Amniotic stem cell (primary cell): ENCODE data around the gene WDR75.

Experiments
- DNase-seq: peaks from one replicate; lab custom pipeline; 2025; lab: John Stamatoyannopoulos, UW

WDR75 gene

DNA sequence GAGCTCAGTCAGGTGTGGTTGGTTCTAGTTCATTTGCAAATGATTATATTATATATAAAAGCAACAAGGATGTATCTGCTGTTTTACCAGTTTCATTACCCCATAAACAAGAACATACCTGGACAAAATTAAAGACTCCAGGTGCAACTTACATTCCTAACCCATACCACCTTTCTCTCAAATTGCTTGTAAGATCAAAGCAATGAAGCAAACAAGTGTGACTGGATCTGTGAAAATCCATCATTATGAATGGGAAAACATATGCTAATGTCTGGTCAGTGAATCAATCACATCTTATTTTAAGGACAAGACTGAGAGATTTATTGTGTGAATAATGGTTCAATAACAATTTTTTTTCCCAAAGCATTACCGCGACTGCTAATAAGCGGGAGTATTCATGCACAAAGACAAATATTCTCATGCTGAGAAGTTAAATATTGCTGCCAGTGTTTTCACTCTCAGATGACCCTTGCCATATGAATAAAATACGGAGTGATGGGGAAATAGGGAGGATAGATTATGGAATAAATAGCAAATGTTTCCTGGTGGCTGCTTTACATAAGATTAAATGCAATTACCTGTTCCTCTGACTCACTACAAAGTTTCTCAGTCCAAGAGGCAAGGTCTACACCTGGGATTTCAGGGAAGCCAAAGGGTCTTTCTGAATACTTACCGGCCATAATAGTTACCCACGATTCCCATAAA is 59.3 kb downstream of the WDR75 start:
- no peak for DNase-seq

DNA sequence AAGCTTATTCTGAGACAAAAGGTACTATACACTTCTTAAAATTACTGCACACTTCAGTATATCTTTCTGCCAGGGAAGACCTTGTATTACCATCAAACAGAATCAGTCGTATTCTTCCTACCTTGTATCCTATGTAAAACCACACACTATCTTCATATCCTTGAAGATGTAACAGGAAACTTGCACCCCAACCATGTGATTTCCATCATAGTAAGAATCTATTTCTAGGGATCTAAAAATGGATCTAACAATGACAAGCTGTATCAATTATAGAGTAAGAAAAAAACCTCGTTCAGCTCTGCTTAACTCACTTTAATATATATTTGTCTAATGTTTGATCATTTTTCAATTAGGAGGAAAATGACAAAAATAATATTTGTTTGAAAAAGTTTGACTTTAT is 60.2 kb downstream of the WDR75 start:
- no peak for DNase-seq

DNA sequence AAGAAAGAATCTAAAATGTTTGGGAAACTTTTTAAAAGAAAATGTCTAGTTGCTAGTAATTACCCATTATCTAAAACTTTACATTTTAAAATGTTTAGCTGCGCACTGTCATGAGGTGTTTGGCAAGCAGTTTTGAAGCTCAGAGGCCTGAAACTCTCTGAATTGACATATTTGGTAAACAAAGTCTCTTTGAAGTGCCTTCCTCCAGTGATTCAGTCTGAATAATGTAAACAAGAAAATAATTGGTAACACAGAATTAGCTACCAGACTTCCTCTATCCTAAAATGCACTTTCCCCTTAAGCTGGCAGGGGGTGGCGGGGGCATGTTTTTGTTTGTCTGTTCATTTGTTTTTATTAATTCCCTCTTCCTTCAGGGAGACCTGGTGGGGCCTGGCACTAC is 61.4 kb downstream of the WDR75 start:
- no peak for DNase-seq

DNA sequence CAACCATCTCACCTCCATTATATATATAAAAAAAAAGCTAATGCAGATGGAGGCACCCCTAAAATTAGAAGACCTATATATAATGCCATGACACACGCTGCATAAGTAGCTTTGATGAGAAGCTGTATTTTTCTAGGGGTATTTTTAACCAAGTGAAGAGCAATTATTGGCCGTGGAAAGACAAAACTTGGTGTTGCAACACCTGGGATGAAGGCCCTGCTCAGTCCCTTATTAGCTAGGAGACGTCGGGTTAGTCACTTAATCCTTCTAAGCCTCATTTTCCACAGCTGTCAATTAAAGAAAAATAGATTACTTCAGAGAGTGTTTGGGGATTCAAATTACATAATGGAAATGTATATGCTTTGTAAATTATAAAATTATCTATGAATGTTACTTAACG is 63.0 kb downstream of the WDR75 start:
- no peak for DNase-seq

DNA sequence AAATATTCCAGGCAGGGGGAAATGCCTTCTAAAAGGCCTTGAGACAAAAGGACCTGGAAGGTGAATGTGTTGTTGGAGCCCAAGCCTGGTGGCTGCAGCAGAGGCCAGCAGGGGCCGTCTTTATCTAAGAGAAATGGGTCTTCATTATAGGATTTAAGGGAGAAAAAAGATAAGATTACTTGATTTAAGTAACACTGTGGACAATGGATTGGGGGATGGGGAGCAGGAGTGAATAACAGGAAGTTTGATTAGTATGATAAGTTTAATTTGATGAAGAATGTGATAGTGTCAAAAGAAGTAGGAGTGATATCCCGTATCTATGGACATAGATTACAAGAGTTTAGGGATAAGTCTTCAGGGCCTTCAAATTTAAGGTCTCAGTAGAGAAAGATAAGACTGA is 64.2 kb downstream of the WDR75 start:
- DNase-seq = no peak

DNA sequence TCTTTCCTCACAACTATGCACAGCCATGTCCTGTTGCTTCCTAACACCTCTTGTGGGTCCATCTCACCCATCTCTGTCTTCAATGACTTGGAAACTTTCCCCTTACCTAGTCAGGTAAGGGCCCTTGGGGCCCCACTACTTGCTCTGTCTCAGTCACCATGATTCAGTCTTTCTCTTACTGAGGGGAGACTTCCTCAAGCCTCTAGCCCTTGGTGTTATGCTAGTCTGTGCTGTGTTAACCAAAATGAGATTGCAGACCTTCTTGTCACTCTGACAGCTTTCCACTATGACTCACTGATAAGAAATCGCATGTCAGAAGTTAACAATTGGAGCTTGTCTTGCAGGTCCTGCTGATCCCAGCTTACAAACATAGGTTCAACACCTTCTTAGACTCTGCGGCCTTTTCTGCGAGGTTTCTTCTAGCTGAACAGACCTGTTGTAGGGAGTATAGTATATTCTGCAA is 65.3 kb downstream of the WDR75 start:
- no peak for DNase-seq

DNA sequence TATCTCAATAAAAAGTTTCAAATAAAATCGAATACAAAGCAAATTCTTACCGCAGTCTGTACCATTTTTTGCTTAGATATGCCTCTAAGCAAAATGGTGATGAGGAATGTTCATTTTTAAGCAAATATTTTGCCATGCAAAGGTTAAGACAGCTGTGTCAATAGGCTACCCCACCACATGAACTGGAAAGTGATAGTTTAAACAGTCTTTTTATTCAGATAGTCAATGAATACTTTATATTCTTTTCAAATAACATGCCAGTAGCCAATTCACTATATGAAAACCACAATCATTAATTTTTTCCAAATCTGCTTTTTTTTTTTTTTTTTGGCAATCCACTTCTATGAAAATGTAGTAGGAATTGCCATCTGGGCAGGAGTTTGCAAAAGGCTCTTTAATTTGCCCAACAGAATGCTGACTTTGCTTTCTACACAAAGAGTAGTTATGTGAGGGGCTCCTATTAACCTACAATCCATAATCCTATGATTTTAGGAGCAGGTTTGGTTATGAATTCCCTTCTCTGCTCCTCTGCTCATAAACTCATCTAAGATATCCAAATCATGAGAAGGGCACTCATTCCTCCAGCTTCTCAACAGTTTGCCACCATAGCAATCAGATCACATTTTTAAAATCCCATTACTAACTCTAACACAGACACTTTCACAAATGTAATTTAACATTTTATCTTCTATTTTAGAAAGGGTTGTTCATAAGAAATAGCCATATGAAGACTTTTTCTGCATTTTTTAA is 70.1 kb downstream of the WDR75 start:
- no peak for DNase-seq

DNA sequence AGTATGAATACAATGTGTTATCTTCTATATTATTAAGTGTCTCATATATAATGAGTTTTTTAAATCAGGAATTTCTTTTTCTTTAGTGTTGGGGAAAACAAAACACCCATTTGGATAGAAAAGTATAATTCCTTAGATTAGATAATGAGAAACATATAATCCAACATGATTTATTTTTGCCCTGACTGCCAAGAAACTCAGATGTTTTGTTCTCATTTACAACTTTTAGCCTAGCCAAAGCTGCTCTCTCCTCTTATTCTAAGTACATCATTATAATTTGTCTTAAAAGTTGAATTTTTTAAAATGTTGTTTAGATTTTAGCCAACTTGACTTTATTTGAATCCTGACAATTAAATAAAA is 70.7 kb downstream of the WDR75 start:
- DNase-seq = no peak

DNA sequence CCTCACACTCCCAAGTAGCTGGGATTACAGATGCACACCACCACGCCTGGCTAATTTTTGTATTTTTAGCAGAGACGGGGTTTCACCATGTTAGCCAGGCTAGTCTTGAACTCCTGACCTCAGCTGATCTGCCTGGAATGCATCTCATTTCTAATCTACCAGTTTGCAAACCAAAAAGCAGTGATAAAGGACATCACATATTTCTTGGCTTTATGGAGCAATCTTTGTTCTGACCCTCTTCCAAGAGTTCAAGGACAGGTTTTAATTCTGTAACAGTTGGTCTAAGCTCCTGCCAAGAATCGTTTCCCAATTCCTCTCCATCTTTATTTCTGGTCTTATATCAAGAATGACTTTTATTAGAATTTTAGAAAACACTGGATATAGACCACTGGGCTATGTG is 71.6 kb downstream of the WDR75 start:
- no peak for DNase-seq

DNA sequence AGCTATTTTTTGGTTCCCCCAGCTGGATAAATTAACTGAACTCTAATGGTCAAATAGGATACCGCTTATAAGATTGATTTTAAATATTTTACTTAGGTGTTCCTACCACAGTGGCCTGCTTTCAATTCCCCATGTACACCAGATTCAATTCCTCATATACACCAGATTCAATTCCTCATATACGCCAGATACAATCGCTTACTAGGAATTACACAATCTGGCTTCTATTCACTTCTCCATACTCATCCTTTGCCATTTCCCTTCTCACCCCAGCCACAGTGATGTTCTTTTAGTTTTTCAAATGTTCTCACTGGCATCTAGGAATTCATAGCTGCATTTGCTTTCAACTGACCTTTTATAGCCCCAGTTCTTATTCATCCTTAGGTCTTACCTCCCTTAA is 72.8 kb downstream of the WDR75 start:
- no peak for DNase-seq

DNA sequence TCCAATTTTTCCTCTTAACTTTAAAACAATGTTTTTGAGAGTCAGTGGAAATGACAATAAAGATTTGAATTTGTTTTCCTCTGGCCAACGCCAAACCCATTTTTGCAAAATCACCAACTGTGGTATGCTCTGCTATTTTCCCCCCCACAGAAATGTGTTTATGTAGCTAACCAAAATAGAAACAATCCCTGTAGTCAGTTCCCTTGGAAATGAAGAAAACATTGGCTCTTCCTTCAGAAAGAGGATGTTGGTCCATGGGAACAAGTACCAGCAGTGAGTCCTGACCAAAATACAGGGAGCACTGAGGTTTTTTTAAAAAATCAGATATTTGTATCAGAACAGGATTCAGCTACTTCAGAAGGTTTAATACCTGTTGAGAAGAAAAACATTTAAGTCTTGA is 74.0 kb downstream of the WDR75 start:
- no peak for DNase-seq

DNA sequence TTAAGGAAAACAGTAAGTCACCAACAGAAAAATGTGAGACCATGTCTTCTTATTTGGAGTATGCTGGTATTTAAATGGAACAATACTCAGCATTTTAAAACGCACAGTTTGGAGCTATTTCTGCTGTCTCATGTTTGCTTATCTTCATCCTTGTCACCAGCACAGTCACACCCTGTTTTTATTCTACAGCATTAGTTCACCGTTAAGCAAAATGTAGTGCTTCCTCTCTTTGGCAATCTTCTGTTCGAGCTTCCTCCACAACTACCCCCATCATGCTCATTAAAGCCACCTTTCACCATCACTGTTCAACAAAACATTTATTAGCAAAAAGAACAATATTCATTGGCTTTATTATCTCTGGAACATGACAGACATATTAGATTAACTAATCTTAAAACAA is 75.3 kb downstream of the WDR75 start:
- DNase-seq = no peak

DNA sequence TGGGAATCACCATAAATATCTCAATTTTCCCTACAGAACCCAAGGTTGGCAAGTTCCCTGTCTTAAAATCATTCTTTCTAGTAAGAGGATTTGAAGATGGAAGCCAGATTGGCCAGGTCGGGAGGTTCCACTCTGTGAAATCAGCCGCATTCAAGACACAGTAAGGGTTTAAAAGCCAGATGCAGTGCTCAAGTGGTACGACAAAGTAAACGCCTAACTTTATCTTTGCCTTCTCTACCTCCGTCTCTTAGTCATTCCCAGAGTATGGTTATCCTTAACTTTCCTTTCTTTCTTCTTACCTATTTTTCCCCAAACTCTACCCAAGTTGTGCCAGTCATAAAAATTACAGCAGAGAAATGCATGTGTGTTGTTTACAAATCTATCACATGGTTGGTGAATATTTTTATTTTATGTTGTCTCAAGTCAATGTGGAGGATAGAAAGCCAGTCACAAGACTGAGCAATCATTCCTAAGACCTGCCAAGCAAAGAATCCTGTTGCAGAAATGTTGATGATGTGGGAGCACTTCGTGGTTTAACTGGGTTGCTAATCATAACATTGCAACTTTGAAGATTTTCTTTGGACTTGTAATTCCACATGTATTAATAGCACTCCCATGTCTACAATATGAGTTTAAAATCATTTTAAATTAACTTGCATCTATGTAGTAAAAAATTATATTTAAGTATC is 76.7 kb downstream of the WDR75 start:
- no peak for DNase-seq

DNA sequence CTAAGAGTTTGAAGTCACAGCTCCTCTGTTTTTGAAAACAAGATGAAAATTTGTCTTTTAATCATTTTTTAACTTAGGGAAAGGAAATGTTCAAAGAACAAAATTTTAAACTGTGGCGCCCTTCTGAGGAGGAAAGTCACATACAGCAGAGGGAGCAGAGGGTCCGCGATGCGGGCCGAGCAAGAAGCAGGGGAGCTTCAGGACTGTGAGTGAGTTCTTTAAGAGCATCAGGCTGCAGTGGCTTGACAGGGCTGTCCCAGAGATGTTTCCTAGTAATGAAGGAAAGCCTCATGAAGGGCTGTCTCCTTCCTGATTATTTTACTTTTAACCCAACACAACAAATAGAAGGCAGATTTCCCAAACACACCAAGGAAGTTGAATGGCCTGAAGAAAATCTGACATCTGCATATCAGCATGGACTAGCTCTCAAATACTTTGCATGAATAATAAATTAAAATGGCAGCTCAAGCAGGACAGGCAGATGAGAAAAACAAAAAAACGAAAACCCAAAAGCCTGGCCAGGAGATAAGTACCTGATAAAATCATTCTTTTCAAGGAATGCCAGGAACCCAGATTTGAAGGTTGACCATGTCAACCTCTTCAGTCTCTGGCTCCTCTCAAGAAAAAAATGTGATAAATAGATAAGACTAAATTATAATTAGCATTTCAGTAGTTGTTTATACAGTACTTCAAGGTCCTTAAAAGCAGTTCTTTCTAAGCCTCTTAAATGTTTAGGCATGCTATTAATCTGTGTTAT is 78.5 kb downstream of the WDR75 start:
- no peak for DNase-seq

DNA sequence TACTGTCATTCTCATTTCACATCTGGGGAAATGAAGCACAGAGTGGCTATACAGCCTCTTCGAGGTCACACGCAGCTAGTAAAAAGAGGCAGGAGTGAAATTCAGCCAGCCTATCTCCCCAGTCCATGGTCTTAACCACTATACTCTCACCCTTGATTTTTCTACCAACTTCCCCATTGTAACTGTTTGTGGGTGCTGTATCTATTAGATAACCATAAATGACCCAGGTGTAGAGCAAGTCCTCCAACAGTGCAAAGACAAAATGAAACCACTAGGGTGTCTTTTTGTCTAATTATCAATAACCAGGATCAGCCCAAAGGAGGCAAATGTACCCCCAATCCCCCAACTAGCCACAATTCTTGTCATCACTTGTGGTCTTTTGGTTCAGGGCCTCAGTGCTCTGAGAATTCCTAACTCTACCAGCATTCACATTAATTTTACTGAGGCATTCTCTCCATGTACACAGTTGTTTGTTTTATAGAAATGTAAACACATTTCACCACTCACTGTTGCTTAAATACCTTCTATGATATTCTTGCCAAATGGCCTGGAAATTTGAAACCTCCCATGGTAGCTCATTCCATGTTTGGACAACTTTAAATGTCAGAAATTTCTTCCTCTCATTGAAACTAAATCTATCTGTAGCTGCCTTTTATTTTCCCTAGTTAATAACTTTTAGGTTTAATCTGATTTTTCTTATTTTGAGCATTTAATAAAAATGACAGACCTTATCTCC is 80.6 kb downstream of the WDR75 start:
- DNase-seq = no peak

DNA sequence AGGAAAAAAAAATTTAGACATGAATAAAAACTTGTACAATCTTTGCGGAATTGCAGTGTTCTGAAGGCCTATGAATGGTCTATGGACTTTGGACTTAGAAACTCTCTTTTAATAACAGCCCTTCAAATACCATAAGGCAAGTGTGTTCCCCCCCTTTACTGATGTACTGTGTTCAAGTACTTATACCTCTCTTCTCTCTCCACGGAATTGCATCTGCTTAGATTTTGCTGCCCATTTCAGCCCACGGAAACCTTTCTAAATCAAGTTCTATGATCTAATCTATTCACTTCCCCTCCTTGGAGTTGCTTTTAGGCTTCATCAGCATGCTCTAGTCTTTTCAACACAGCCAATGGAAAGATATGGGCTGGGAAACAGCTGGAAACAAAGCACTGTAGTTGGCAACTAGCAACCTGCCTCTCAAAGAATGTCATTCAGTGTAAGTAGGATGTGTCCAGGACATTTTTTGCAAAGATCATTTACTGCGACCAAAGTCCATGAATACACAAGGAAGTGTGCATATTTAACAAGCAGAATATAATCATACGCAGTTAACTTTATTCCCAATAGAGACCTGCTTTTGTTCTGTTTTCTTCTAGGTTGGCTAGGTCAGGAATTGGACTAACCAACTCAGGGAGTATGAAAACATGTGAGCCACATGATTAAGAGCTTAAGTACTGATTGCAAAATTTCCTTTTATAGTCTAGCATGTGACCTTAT is 81.3 kb downstream of the WDR75 start:
- no peak for DNase-seq

DNA sequence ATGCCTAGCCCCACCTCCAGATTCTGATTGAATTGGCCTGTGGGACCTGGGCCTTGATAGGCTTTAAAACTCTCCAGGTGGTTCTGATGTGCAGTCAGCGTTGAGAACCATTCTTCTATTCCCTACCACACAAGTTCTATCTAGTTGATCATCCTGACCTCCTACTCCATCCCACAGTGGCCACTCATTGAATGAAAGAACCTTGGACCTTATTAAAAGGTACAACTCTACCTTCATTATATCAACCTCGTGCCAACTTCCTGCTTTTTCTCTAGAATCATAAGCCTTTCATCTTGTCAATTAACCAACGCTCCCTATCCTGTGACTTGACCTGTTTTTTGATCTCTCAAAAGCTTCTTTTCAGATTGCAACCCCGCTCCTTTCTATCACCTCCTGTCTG is 83.5 kb downstream of the WDR75 start:
- no peak for DNase-seq
